Nephron (organoid): ENCODE results near the gene EFNB2.

ENCODE experiments used
- H3K27ac Mint-ChIP-seq, 3 experiments: 2 replicates each; pipeline ENCODE4 v1.8.0; 2020; ENCODE audit warnings: mixed read lengths in 3 of 3, mild to moderate bottlenecking in 2 of 3, moderate library complexity in 1 of 3
- H3K27me3 Mint-ChIP-seq: 2 replicates; pipeline ENCODE4 v1.8.0; 2021; ENCODE audit warnings: low read depth, mild to moderate bottlenecking, moderate library complexity, mixed read lengths
- H3K36me3 Mint-ChIP-seq: 2 replicates; pipeline ENCODE4 v1.8.0; 2020; ENCODE audit warnings: low read depth, mixed read lengths
- H3K4me1 Mint-ChIP-seq: 2 replicates; pipeline ENCODE4 v1.8.0; 2020; ENCODE audit warnings: mixed read lengths
- H3K4me3 Mint-ChIP-seq, 3 experiments: 2 replicates each; pipeline ENCODE4 v1.8.0; 2020; ENCODE audit warnings: mild to moderate bottlenecking in 3 of 3, mixed read lengths in 3 of 3, moderate library complexity in 2 of 3
- H3K9me3 Mint-ChIP-seq: 2 replicates; pipeline ENCODE4 v1.8.0; 2020; ENCODE audit warnings: mixed read lengths
- TF ChIP-seq, protein P1 (sequence below), 3 experiments: fragments of 200-600 bp; sonication (generic); IDR thresholded peaks; one replicate each; pipeline ENCODE4 v1.5.0; 2021; ENCODE audit warnings: antibody characterized with exemption in 3 of 3; ENCODE audit not compliant: unreplicated experiment in 3 of 3

Gene EFNB2

DNA sequence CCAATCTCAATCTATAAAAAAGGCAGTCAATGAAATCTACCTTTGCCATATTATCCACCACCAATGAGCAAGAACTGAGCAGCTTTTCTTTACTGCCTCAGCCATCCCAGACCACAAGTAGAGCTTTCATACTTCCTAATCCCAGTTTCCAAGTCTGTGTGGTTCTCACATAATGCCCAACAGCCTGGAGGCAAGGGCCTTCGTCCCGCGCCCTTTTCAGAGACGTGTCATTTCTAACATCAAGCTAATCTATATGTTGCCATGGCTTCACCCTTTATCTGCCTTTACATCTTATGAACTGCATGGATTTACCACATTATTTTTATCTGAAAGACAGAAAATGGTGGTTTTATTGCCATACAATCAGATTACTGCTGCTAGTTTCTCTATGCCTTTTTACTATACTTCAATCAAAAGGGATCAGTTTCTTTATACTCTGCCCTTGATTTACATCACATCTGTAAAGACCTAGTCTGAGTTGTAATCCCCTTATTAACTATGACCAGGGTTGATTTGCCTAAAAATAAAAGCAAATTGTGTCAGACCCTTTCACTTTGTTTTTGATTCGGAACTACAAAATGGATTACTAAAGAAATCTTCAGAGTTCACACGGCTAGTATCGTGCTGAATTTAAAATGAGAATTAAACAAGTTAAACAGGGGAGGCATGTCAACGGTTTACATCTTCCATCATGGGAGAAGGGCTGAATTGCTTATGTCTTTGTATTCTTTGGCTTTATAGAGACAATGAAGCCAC lies 5.9 kb downstream of the EFNB2 start:
- Mint-ChIP-seq H3K4me1 (peaks cover 50% of the 10 kb centered on the region), H3K9me3 (no peaks in the 10 kb centered on the region), H3K4me3 (peak overlapping the region; percentile 61 to 96 (median 95)), H3K36me3 (peaks cover 3% of the 10 kb centered on the region), H3K27me3 (peaks cover 26% of the 10 kb centered on the region), H3K27ac (peak overlapping the region; percentile 90 to 96 (median 91))
- TF ChIP-seq, protein P1, sequence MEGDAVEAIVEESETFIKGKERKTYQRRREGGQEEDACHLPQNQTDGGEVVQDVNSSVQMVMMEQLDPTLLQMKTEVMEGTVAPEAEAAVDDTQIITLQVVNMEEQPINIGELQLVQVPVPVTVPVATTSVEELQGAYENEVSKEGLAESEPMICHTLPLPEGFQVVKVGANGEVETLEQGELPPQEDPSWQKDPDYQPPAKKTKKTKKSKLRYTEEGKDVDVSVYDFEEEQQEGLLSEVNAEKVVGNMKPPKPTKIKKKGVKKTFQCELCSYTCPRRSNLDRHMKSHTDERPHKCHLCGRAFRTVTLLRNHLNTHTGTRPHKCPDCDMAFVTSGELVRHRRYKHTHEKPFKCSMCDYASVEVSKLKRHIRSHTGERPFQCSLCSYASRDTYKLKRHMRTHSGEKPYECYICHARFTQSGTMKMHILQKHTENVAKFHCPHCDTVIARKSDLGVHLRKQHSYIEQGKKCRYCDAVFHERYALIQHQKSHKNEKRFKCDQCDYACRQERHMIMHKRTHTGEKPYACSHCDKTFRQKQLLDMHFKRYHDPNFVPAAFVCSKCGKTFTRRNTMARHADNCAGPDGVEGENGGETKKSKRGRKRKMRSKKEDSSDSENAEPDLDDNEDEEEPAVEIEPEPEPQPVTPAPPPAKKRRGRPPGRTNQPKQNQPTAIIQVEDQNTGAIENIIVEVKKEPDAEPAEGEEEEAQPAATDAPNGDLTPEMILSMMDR (IDR thresholded peaks at IDR 0.05; ENCODE audit: unreplicated experiment in 3 of 3), result no peak

DNA sequence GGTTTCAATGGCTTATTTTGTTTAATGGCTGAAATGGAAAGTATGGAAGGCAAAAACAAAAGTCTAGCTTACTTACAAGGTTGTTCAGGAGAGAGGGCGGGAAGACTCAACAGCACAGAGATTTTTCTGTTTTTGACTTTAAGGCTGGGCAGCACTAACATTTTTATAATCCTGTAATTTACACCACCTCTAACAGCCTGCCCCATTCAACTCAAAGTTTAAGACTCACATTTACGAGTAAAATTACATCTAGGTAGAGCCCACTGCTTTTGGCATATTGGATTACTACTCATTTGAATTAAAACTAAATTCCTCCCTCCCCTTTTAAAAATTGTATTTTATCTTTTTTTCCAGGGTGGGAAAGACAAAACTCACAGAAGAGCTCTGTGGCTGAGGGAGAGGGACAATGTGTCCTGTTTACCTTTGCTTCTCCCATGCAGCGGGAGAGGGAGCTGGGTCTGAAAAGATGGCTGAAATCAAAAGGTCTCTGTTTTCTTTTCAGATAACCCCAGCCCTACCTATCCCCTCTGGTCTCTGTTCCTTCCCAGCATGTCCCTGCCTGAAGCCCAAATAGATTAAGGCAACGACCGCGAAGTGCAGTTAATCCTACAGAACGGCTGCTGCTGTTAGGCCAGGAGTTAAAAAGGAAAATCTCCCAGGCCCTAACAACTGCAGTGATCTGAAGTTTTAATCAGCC lies 6.6 kb downstream of the EFNB2 start:
- TF ChIP-seq, protein P1 (IDR thresholded peaks at IDR 0.05; ENCODE audit: unreplicated experiment in 3 of 3), result no peak

DNA sequence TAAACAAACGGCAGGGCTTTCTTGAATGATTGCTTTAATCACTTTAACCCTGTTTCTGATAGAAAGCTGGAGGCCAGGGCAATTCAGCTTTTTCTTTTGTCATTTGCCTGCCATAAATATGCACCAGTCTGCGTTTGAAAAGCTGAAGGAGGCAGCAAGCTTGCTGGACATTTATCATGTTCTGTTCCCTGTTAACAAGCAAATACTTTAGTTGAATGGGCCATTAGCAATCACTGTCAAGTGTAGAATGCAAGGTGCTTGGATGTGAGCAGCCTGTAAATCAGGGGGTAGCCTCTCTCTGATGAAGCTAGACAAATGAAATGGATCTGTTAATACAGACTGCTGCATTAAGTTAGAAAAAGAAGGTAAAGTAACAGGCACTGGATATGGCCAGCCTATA lies 7.6 kb downstream of the EFNB2 start:
- H3K36me3 Mint-ChIP-seq, result peaks cover 3% of the 10 kb centered on the region
- peaks cover 59% of the 10 kb centered on the region for H3K4me1 Mint-ChIP-seq
- H3K4me3 Mint-ChIP-seq, result no peak overlapping the region
- H3K27me3 Mint-ChIP-seq, result peaks cover 41% of the 10 kb centered on the region
- TF ChIP-seq, protein P1 (IDR thresholded peaks at IDR 0.05; ENCODE audit: unreplicated experiment in 3 of 3), result no peak
- H3K27ac Mint-ChIP-seq, result peak overlapping the region in 1 of 3 experiments; percentile 14
- no peaks in the 10 kb centered on the region for H3K9me3 Mint-ChIP-seq

More for the DNA sequence above, 6.6 kb downstream of the EFNB2 start:
- peak overlapping the region; percentile 90 to 96 (median 91) for H3K27ac Mint-ChIP-seq
- H3K4me3 Mint-ChIP-seq, result peak overlapping the region; percentile 52 to 95 (median 58)
- H3K9me3 Mint-ChIP-seq, result no peaks in the 10 kb centered on the region
- H3K27me3 Mint-ChIP-seq, result peaks cover 30% of the 10 kb centered on the region
- peaks cover 3% of the 10 kb centered on the region for H3K36me3 Mint-ChIP-seq
- peaks cover 55% of the 10 kb centered on the region for H3K4me1 Mint-ChIP-seq

DNA sequence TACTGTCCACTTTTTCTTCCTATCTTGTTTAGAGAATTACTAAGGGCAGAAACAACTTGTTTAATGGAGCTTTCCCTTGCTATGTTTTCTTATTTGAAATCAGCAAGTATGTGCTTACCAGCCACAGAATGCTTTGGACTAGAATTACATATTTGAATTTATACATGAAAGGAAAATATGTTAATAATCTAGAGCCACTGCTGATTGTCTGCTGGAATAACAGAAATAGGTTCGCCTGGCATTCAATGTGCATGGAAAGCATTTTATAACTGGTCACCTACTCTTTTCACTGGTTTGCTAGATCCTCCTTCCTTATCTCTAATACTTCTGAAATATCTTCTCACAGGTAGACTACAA lies 8.0 kb downstream of the EFNB2 start:
- TF ChIP-seq, protein P1 (IDR thresholded peaks at IDR 0.05; ENCODE audit: unreplicated experiment in 3 of 3), result no peak

DNA sequence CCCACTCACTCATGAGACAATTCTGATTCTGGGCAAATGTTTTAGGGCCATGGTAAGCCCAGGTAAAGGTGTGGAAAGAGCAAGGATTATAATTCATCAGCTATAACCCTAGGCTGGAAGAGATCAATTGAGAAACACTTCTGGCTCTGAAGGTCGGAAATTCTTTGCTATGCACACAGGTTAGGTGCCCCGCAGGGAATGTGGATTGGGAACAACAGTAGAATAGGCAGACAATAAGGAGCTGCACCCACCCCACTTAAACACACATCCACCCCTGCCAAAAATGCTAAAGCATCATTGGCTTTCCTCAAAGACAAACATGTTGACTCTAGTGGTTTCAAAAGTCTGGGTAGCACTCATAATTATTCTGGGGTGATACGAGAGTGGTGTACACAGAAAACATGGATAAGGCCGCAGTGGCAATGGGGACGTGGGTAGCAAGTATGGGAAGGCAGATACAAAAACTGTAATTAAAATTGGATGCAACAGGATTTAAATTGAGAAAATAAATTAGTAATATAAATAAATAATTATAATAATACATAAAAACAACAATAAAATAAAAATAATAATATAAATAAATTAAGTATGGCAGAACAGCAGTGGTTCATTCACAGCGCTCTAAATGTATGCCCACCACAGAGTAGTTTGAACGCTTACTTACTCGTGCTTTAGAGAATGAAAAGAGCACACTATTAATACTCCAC lies 8.6 kb downstream of the EFNB2 start:
- Mint-ChIP-seq H3K36me3 (peaks cover 1% of the 10 kb centered on the region), H3K9me3 (no peaks in the 10 kb centered on the region), H3K27me3 (peaks cover 42% of the 10 kb centered on the region), H3K27ac (no peak overlapping the region), H3K4me1 (peaks cover 61% of the 10 kb centered on the region), H3K4me3 (no peak overlapping the region)
- TF ChIP-seq, protein P1 (IDR thresholded peaks at IDR 0.05; ENCODE audit: unreplicated experiment in 3 of 3), result no peak

More for the DNA sequence above, 8.0 kb downstream of the EFNB2 start:
- peaks cover 3% of the 10 kb centered on the region for H3K36me3 Mint-ChIP-seq
- H3K27me3 Mint-ChIP-seq, result peaks cover 44% of the 10 kb centered on the region
- H3K27ac Mint-ChIP-seq, result peak overlapping the region in 1 of 3 experiments; percentile 14
- peaks cover 59% of the 10 kb centered on the region for H3K4me1 Mint-ChIP-seq
- no peak overlapping the region for H3K4me3 Mint-ChIP-seq
- H3K9me3 Mint-ChIP-seq, result no peaks in the 10 kb centered on the region
